Upper lobe of left lung (tissue), 6 donors: Measurements from ENCODE around the gene NDUFB10. TPM values are rescaled to one million over a fixed set of nuclear protein-coding genes. Genes with fewer than 3 reads are reported as not detected.

Source experiments
- ATAC-seq, 2 donors: fragments of 200-7000 bp; cut with Tn5 transposase; one replicate each; pipeline ENCODE4 v1.9.1; 2022; ENCODE audit warnings: mild to moderate bottlenecking in 2 of 2, moderate library complexity in 2 of 2; ENCODE audit not compliant: low FRiP score in 2 of 2
- DNase-seq, 2 donors: peaks; one replicate each; pipeline ENCODE4 v3.0.0-alpha.2; 2019 to 2020
- H3K27ac ChIP-seq, 4 donors: fragments of 200-600 bp; sonication (generic); one replicate each; pipeline ENCODE4 v1.5.1; 2016 to 2019
- H3K27me3 ChIP-seq, 4 donors: fragments of 200-600 bp; sonication (generic); one replicate each; pipeline ENCODE4 v1.5.1; 2017 to 2019
- H3K36me3 ChIP-seq, 4 donors: fragments of 200-600 bp; sonication (generic); one replicate each; pipeline ENCODE4 v1.5.1; 2016 to 2019
- H3K4me1 ChIP-seq, 4 donors: fragments of 200-600 bp; sonication (generic); one replicate each; pipeline ENCODE4 v1.5.1; 2018 to 2019
- H3K4me3 ChIP-seq, 4 donors: fragments of 200-600 bp; sonication (generic); one replicate each; pipeline ENCODE4 v1.5.1; 2017 to 2019; ENCODE audit warnings: mild to moderate bottlenecking in 2 of 4, moderate library complexity in 1 of 4
- H3K9me3 ChIP-seq, 4 donors: fragments of 200-600 bp; sonication (generic); one replicate each; pipeline ENCODE4 v1.5.1; 2018 to 2019
- CTCF ChIP-seq, 6 experiments: fragments of 450-650 bp in 4 of 6; fragments of 200-600 bp in 2 of 6; sonication (generic) in 2 of 6; IDR thresholded peaks; one replicate each; pipeline ENCODE4 v1.5.1; 2016 to 2019; ENCODE audit warnings: antibody characterized with exemption in 6 of 6
- EP300 ChIP-seq, 4 donors: sonication (generic); formaldehyde crosslinking; IDR thresholded peaks; one replicate each; pipeline ENCODE4 v1.5.1; 2017; ENCODE audit warnings: antibody characterized with exemption in 4 of 4, control low read depth in 2 of 4
- POLR2A ChIP-seq, 4 donors: fragments of 450-650 bp; IDR thresholded peaks; one replicate each; pipeline ENCODE4 v1.5.1; 2016 to 2017; ENCODE audit warnings: antibody characterized with exemption in 4 of 4, mild to moderate bottlenecking in 2 of 4
- POLR2AphosphoS5 ChIP-seq, 2 donors: sonication (generic); formaldehyde crosslinking; IDR thresholded peaks; one replicate each; pipeline ENCODE4 v1.5.1; 2017; ENCODE audit warnings: antibody characterized with exemption in 2 of 2
- WGBS, 2 donors: methylation state at CpG; one replicate each; pipeline ENCODE4 v1.1.5; 2017 to 2018; 5-methylcytosine and 5-hydroxymethylcytosine counted together
- total RNA-seq, 6 donors: library from RNA; depleted of rRNA in 4 of 6; stranded (reverse); fragments of >200 nt in 4 of 6; gene quantifications; one replicate each; pipeline versions ENCODE4 v1.1.0 to v1.2.1, GENCODE V29; 2016 to 2021
- donor health status: DM: no; HTN: no; CAD: no; lungs with moderate emphysema.
- donor health status: DM: no; HTN: yes; CAD: no; lungs with severe emphysema.

Gene NDUFB10
- total RNA-seq, 6 donors from 2014 or later, result 76.5 to 245 (median 107) TPM

- Histone ChIP-seq H3K4me1 (peaks cover 26 to 42% (median 29%) of the 10 kb centered on the region in 4 donors), H3K36me3 (peaks cover 0 to 11% (median 8%) of the 10 kb centered on the region in 4 donors), H3K9me3 (peaks cover 0 to 8% (median 2%) of the 10 kb centered on the region in 4 donors), H3K4me3 (peak overlapping the region in 2 of 4 donors; percentile 46 to 51), H3K27ac (peak overlapping the region in 1 of 4 donors; percentile 52), H3K27me3 (peaks cover 0 to 30% (median 21%) of the 10 kb centered on the region in 4 donors)
- DNase-seq (peak; percentile 38 to 75), ATAC-seq (no peak)
- no peak for TF ChIP-seq CTCF (IDR thresholded peaks at IDR 0.05)
- no peak for TF ChIP-seq POLR2A (IDR thresholded peaks at IDR 0.05)
- WGBS, 2 donors, result 4 to 10% methylated on average over 4 to 14 of the region's 18 CpGs
Measured at GRCh38 chr16:1991135-1991551, 31.8 kb downstream of the NDUFB10 start.

- ATAC-seq, result no peak
- peaks cover 0 to 30% (median 21%) of the 10 kb centered on the region in 4 donors for H3K27me3 ChIP-seq
Measured at GRCh38 chr16:1991588-1991947, 32.2 kb downstream of the NDUFB10 start.

GRCh38 chr16:1991948-1992703 is 32.8 kb downstream of the NDUFB10 start:
- Histone ChIP-seq H3K4me3 (peak overlapping the region in 3 of 4 donors; percentile 35 to 51 (median 46)), H3K36me3 (peaks cover 0 to 6% (median 4%) of the 10 kb centered on the region in 4 donors), H3K27me3 (peaks cover 0 to 30% (median 21%) of the 10 kb centered on the region in 4 donors), H3K27ac (peak overlapping the region in 3 of 4 donors; percentile 34 to 58 (median 52)), H3K4me1 (peaks cover 26 to 42% (median 29%) of the 10 kb centered on the region in 4 donors), H3K9me3 (peaks cover 0 to 8% (median 2%) of the 10 kb centered on the region in 4 donors)
- ATAC-seq (peak; percentile 87 to 92), DNase-seq (peak; percentile 94 to 99)
- TF ChIP-seq CTCF (IDR thresholded peaks at IDR 0.05), result no peak
- TF ChIP-seq POLR2AphosphoS5 (IDR thresholded peaks at IDR 0.05), result peak in 1 of 2 donors; percentile 51
- no peak for TF ChIP-seq EP300 (IDR thresholded peaks at IDR 0.05)
- TF ChIP-seq POLR2A (IDR thresholded peaks at IDR 0.05), result peak in 1 of 4 donors; percentile 58
- WGBS, 2 donors, result 7 to 9% methylated on average over 12 to 35 of the region's 96 CpGs

More at GRCh38 chr16:1991588-1991947, 32.2 kb downstream of the NDUFB10 start:
- H3K4me1 ChIP-seq, result peaks cover 26 to 42% (median 29%) of the 10 kb centered on the region in 4 donors
- H3K4me3 ChIP-seq, result peak overlapping the region in 3 of 4 donors; percentile 35 to 51 (median 46)
- 20 to 21% methylated on average over 13 to 22 of the region's 22 CpGs for WGBS, 2 donors
- DNase-seq, result no peak
- H3K9me3 ChIP-seq, result peaks cover 0 to 8% (median 2%) of the 10 kb centered on the region in 4 donors
- H3K36me3 ChIP-seq, result peaks cover 0 to 7% (median 4%) of the 10 kb centered on the region in 4 donors
- TF ChIP-seq EP300 (IDR thresholded peaks at IDR 0.05) (no peak), CTCF (IDR thresholded peaks at IDR 0.05) (no peak), POLR2A (IDR thresholded peaks at IDR 0.05) (no peak), POLR2AphosphoS5 (IDR thresholded peaks at IDR 0.05) (no peak)
- peak overlapping the region in 3 of 4 donors; percentile 34 to 58 (median 52) for H3K27ac ChIP-seq

- ATAC-seq (no peak), DNase-seq (peak in 1 of 2 donors; percentile 92)
- TF ChIP-seq POLR2AphosphoS5 (IDR thresholded peaks at IDR 0.05) (no peak), EP300 (IDR thresholded peaks at IDR 0.05) (no peak), CTCF (IDR thresholded peaks at IDR 0.05) (no peak), POLR2A (IDR thresholded peaks at IDR 0.05) (no peak)
- H3K27ac ChIP-seq, result peak overlapping the region in 1 of 4 donors; percentile 58
- H3K4me3 ChIP-seq, result peak overlapping the region in 3 of 4 donors; percentile 35 to 51 (median 46)
- H3K4me1 ChIP-seq, result peaks cover 26 to 42% (median 29%) of the 10 kb centered on the region in 4 donors
- peaks cover 0 to 30% (median 21%) of the 10 kb centered on the region in 4 donors for H3K27me3 ChIP-seq
- peaks cover 0 to 8% (median 2%) of the 10 kb centered on the region in 4 donors for H3K9me3 ChIP-seq
- peaks cover 0 to 12% (median 5%) of the 10 kb centered on the region in 4 donors for H3K36me3 ChIP-seq
- WGBS, 2 donors, result 49 to 50% methylated on average over 15 to 50 of the region's 50 CpGs
Measured at GRCh38 chr16:1992704-1993317, 33.5 kb downstream of the NDUFB10 start.
